WI38 (cell line): ENCODE measurements around the gene SLITRK4.

Experiments
- H3K4me3 ChIP-seq: 2 replicates; pipeline ENCODE4 v1.5.1; 2011; ENCODE audit warnings: low read depth, mild to moderate bottlenecking, control low read depth, low read length
- TF ChIP-seq, protein P1 (sequence below): IDR thresholded peaks from 2 replicates; pipeline ENCODE4 v1.5.1; 2012; ENCODE audit warnings: low read depth, mild to moderate bottlenecking, control low read depth, low read length

Gene SLITRK4

DNA sequence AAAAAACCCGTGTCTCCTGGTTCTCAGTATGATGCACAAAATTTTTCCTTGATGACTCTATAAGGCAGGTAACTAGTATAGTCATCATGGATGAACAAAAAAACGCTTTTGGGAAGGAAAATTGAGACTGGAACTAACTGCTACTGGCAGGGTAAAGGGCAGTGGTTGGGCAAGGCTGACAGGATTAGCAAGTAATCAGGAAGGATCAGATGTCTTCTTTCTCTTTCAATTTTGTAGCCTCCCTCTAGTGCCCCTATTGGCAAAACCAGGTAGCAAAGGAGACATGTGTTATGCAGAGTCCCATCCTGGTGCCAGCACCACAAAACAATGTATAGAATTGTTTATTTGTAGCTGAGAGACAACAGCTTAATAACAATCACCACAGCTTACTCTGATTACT, 12.8 kb upstream of the SLITRK4 start:
- TF ChIP-seq, protein P1, sequence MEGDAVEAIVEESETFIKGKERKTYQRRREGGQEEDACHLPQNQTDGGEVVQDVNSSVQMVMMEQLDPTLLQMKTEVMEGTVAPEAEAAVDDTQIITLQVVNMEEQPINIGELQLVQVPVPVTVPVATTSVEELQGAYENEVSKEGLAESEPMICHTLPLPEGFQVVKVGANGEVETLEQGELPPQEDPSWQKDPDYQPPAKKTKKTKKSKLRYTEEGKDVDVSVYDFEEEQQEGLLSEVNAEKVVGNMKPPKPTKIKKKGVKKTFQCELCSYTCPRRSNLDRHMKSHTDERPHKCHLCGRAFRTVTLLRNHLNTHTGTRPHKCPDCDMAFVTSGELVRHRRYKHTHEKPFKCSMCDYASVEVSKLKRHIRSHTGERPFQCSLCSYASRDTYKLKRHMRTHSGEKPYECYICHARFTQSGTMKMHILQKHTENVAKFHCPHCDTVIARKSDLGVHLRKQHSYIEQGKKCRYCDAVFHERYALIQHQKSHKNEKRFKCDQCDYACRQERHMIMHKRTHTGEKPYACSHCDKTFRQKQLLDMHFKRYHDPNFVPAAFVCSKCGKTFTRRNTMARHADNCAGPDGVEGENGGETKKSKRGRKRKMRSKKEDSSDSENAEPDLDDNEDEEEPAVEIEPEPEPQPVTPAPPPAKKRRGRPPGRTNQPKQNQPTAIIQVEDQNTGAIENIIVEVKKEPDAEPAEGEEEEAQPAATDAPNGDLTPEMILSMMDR: no peak
- no peak overlapping the region for H3K4me3 ChIP-seq

DNA sequence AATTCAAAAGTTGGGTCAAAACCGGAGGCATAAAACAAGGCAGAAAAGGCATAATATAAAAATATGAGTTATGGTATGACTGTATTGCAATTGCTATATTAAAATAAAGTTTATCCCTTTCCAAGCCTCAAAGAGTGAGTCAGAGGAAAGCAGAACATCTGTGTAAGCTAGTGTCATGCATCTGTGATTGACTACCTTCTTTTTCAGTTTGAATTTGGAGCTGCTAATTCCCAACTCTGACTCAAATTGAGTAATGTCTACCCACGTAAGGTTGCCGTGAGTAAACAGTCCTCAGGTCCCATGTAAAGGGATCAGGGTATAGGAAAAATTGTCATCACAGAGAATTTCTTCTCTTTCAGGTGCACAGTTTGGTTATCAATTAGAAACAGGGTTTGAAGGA, 6.5 kb upstream of the SLITRK4 start:
- TF ChIP-seq, protein P1: no peak

DNA sequence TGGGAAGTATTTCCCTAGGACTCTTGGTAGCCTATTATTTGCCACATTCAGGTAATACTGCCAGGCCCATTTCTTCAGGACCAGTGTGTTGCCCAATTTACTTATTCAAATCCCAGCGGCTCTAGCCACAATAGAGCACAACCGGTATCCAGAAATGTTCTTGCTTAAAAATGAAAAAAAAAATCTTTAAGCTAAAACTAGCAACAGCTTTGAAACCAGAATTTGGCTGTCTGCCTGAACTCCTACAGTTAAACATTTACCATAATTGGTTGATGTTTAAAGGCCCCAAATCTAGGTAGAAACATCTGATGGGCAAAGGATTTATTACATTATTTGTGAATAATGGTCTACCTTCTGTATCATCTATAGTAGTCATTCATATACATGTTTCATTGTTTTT, 930 bp upstream of the SLITRK4 start:
- no peak overlapping the region for H3K4me3 ChIP-seq
- TF ChIP-seq, protein P1: no peak

More for the DNA sequence above, 6.5 kb upstream of the SLITRK4 start:
- no peak overlapping the region for H3K4me3 ChIP-seq

DNA sequence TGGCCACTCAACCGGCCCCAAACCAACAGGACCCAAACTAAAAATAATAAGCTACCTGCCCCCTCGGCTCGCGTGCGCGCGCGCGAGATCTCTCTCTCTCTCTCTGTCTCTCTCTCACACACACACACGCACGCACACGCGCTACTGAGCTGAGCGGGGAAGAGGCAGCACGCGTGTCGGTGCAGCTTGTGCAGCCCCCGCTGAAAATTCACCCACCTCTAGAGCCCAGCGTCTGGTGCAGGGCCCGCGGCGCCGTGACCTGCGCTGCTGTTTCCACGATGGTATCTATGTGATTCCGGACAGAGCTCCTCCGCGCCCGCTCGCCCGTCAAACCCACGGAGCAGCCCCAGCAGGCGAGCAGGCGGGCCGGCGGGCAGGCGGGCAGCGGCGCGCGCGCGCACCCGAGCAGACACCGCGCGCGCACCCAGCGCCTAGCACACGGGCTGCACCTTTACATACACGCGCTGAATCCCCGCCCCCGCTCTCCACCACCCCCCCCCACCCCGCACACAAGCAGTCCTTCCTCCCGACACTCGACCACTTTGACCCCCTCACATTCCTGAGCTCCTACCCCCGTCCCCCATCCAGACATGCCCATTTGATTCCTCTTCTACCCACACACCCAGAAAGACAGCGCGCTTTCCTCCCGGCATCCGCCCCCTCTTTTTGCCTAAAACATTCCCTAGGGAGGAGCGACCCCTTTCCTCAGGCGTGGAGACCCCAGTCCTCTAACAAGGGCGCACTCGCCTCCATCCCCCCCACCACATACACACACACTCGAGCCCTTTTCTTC, 1.0 kb downstream of the SLITRK4 start:
- H3K4me3 ChIP-seq: no peak overlapping the region
- TF ChIP-seq, protein P1: no peak

DNA sequence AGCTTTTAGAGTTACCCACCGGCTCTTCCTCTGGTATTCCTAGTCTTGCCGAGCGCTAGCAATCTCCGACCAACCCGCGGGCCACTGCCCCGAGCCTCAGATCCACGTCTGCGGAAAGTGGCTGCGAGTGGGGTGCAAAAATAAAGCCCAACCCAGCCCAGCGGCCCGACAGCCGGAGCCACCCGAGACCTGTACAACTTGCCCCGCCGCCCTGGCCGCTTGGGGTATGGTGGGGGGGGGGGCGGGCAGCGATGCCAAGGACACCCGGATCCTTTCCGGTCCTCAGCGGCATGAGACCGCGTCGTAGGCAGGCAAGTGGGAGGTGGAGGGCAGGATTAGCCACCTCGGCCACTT, 1.6 kb downstream of the SLITRK4 start:
- H3K4me3 ChIP-seq: no peak overlapping the region

DNA sequence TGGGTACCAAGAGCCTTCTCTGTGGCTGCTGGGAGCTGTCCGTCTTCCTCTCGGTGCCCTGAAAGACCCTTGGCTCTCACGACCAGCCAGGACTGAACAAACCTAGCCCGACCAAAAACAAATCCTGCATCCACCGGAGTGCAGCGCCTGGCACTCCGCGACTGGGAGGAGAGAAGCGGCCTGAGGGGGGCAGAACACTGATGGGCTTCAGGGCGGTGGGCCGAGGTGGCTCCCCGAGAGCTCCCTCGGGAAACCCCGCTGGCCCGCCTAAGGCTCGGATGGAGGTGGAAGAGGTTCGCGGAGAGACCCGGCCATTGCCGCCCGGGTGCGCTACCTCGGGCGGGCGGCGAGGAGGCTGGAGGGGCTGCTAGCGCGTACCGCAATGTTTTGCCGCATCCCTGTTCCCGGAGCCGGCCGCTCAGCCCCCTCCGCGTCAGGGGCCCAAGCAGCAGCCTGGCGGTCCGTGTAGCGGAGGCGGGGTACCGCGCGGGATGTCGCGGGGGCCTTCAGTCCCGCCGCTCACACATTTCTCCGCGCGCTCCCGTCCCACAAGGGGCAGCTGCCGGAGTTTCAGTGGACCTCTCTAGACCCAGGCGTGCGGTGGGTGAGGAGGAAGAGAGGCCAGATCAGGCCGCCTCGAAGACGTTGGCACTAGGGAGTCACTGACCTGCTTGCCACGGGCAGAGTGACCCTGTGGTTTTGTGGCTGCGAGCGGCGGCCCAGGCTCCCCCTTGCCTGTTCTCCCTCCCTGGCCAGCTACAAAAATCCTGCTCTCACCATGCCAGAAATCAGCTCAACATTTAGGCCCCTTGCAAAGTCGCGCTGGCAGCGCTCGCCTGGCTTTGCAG, 2.2 kb downstream of the SLITRK4 start:
- no peak overlapping the region for H3K4me3 ChIP-seq
- TF ChIP-seq, protein P1: no peak

More for the DNA sequence above, 1.6 kb downstream of the SLITRK4 start:
- TF ChIP-seq, protein P1: no peak
